ENCODE results near the gene ABCB11.

- TF ChIP-seq CTCF (IDR thresholded peaks at IDR 0.05): no peak
- no peak for TF ChIP-seq POLR2A (IDR thresholded peaks at IDR 0.05)
- no peak for TF ChIP-seq POLR2AphosphoS5 (IDR thresholded peaks at IDR 0.05; ENCODE audit: insufficient read depth in 1 of 2, low read depth in 1 of 2)
These were observed 24.5 kb downstream of the ABCB11 start for GRCh38 chr2:169006665-169007064.

All from vagina (tissue), 2 donors.